GM19468 (cell line): ENCODE measurements around the gene SNAP29.
"Not testable (repeated sequence)": the region's sequence is repeated elsewhere in the genome, so short reads cannot be mapped to it uniquely, and the experiment has no call there.

ENCODE experiments used
- ATAC-seq: cut with Tn5 transposase; IDR thresholded peaks from one replicate; pipeline ENCODE4 v1.9.1; 2021; ENCODE audit warnings: mild to moderate bottlenecking, moderate library complexity, moderate number of reproducible peaks; ENCODE audit not compliant: unreplicated experiment; ENCODE audit errors: extremely low read depth

The SNAP29 gene

DNA sequence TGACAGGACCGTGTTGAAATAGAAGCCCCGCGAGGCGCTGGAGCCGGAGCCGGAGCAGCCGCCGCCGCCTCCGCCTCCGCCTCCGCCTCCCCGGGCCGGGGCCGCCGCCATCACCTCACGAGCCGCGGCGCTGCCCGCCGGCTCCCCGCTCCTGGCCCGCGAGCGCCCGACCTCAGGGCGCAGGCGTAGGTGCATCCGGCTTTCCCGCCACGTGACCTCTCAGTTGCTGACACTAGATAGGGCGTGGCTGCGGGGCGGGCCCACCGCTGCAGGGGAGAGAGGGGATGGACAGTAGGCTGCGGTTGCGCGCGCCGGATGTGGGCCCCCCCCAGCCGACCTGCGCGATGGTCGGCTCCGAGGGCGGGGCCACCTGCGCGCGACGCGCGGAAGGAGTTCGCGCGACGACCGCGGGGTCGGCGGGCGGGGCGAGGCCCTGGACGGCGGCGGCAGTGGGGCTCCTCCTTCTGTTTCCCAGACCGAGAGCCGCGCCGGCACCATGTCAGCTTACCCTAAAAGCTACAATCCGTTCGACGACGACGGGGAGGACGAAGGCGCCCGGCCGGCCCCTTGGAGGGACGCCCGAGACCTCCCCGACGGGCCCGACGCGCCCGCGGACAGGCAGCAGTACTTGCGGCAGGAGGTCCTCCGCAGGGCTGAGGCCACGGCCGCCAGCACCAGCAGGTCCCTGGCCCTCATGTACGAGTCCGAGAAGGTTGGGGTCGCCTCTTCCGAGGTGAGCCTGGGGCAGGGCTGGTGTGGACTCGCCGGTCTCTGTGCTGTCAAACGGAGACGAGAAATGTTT is at the start of gene SNAP29, which contains the start of gene PI4KA:
SNAP29 (plus strand) TSS at position 393 of the 802 bp plus-strand sequence; CDS start at position 497, 104 bp downstream.
PI4KA (minus strand) TSS at position 197 of the 802 bp plus-strand sequence; CDS start at position 111, 86 bp downstream.
- ATAC-seq: peak; percentile 91

DNA sequence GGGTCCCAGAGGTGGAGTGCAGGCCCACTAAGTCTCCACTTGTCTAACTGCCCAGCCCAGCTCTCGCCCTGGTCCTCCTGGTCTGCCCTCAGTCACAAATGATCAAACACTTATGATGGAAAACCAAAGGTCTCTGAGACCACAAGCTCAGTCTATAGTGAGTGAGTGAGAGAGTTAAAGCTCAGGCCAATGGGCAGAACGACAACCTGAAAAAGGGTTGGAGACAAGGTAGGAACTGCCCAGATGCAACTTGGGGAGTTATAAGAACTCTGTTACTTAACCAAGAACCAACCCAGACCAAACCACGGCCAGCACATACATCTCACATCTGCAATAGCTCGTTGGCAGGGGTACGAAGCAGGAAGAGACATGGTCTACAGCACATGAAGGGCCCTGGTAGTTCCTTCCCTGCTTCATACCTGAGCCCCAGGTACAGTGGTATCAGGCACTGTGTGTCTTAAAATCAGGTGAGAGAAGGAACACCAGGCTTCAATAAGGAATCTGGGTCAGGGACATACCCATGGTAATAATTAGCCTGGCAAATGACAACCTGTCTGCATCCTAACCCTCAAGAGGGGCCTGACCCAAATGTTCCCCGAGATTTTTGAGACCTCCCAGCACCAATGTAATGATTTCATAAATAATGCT is 49.1 kb upstream of the SNAP29 start:
- no peak for ATAC-seq

DNA sequence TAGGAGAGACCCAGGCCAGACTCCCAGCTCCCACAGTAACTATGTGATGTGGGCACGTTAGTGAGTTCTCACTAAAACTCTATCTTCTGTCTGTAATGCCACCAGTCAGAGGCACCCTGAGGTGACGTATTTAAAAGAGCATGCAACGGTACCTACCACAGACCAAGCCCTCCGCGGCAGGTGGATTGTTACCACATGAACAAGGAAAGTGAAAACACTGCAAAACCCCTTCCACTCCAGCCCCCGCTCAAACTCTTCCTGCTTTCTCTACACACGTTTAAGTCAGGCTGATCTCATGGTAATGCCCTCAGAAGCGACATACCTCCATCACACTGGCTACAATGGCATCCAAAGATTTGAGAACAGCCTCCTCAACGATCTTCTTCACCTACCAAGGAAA is 48.2 kb upstream of the SNAP29 start:
- no peak for ATAC-seq

DNA sequence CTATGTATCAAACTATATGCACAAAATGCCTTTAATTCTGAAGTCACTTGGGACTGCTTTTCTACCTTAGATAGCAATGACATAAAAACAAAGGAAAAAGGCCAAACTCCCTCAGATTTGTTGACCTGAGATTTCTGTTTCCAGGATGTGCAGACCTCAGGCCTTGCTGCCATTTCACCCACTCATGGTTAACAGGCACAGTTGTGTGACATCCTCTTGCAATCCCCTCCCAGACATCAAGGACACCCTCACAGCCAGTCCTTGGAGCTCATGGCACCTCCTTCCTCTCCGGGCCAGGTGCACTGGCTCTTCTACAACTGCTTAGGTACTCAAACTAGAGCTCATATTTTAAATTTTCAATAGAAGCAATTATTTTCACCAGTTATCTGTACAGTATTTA is 47.6 kb upstream of the SNAP29 start:
- ATAC-seq: no peak

DNA sequence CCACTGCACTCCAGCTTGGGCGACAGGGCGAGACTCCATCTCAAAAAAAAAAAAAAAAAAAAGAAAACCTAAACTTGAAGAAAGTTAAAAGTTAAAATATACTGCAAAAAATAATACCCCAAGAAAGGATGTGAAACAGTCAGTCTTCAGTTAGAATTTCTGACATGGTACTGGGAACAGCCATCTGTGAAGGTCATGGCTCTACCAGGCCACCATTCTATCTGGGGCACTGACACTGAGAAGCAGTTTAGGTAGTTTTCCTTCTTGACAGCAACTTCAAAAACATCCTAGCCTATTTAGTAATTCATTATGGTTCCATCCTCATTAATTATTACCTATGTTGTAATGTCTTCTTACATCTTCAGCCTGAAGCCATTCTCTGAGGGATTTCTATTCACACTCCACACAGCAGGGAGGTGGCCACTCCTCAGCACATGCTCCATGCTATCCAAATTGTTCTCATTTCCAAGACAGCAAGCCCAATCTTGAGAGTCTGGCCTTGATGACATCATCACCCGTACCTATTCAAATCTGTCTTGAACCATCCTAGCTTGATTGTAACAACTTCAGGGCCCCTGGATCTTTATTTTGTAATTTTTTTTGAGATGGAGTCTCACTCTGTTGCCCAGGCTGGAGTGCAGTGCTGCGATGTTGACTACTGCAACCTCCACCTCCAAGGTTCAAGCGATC is 46.7 kb upstream of the SNAP29 start:
- ATAC-seq: no peak

DNA sequence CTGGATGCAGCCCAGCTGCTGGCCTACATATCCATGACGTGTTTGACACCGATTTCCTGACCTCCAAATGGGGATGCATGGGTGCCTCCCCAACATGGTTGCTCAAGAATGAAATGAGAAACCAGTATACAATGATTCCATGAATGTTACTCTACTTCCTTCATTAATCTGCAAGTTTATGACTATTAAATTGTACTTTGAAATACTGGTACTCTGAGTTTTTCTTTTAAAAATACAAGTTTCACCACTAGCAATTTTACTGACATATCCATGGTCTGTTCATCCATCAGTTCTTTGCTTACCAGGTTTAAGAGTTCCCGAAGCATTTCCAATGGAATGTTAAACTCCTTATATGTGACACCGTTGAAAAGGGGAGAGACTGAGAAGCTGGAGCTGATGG is 45.8 kb upstream of the SNAP29 start:
- no peak for ATAC-seq

DNA sequence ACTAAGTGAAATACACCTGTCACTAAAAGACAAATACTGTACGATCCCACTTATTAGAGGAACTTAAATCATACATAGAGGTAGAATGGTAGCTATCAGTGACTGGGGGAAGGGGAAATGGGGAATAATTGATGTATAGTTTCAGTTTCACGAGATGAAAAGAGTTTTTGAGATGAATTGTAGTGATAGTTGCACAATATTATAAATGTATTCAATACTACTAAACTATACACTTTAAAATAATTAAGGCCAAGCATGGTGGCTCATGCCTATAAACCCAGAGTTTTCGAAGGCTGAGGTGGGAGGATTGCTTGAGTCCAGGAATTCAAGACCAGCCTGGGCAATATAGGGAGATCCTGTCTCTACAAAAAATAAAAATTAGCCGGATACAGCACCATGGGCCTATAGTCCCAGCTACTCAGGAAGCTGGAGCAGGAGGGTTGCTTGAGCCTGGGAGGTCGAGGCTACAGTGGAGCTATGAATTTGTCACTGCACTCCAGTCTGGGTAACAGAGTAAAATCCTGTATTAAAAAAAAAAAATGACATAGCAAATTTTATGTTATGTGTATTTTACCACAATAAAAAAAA is 44.5 kb upstream of the SNAP29 start:
- ATAC-seq: no peak

DNA sequence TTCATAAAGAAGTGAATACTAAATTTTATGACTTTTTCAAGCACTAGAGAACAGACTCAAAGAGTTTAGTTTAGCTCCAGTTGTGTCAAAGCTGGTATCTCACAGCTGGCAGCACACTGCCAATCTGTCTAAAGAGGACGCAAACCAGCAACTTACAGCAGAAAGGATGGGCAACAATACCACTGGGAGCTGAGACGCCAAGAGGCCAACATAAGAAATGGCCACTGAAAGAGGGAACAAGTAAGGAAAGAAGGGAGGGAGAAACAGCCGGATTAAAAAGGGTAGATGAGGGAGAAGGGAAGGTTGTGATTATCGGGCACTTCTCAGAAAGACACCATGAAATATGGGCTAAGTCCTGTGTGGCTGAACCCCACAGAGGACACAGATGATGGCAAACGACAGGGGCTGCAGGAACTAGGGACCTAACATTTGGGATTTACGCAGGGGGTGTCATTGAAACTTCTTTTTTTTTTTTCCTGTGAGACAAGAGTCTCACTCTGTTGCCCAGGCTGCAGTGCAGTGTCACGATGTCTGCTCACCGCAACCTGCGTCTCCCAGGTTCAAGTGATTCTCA is 43.2 kb upstream of the SNAP29 start:
- no peak for ATAC-seq

DNA sequence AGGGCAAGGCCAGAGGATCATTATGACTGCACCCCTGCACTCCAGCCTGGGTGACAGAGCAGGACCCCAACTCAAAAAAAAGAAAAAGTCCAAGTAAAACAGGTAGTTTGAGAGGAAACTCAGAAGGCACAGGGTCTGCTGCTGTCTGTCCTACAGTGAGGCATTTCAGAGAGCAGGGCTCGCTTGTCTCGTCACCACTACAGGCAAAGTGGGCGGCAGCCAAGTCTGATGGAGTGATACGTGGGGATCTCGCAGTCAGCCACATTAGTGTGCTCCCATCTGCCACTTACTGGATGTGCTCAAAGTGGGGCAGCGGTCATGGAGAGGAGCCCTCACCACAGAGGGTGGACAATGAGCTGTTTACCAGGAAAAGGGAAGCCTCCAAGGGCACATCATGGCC is 42.2 kb upstream of the SNAP29 start:
- ATAC-seq: no peak

DNA sequence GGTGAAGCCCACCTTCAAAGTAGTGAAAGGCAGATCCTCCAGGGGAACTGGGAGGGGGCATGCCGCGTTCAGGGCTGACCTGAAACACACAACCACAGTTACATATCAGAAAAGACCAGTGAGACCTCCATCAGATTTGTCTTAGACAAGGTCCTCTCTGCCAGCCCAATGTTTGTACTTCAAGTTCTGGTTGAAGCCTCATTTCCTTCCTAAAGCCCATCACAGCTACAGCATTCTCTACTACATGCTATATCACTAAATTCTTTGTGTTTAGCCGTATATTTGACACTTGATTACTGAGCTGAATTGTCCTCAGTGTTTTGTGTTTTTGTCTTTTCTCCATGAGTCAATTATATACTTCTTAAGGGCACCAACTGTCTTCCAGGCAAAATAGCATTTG is 40.3 kb upstream of the SNAP29 start:
- ATAC-seq: no peak

DNA sequence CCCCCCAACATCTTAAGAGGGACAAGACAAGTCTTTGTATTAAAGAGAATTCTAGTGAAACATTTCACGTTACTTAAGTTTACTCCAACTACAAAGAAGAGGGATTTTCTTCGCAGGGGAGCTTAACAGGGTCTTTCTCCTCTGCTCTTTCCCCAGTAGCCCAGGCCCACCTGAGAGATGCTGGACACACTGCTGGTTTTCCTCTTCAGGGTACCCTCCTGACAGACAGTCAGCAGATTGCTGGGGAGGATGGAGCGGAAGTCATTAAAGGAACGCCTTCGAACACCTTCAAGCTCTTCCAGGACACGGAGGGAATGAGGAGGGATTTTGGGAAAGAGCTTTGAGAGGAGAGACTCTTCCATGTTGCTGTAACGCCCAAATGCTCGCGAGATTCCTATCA is 39.3 kb upstream of the SNAP29 start:
- ATAC-seq: no peak

DNA sequence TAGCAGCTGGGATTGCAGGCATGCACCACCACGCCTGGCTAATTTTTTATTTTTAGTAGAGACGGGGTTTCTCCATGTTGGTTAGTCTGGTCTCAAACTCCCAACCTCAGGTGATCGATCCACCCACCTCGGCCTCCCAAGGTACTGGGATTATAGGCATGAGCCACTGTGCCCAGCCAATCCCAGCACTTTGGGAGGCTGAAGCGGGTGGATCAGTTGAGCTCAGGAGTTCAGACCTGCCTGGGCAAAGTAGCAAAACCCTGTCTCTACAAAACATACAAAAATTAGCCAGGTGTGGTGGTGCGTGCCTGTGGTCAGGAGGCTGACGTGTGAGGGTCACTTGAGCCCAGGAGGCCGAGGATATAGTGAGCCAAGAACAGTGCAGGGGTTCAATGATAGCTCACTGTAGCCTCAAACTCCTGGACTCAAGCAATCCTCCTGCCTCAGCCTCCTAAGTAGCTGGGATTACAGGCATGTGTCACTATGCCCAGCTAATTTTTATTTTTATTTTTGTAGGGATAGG is 37.0 kb upstream of the SNAP29 start:
- ATAC-seq: not testable (repeated sequence)

DNA sequence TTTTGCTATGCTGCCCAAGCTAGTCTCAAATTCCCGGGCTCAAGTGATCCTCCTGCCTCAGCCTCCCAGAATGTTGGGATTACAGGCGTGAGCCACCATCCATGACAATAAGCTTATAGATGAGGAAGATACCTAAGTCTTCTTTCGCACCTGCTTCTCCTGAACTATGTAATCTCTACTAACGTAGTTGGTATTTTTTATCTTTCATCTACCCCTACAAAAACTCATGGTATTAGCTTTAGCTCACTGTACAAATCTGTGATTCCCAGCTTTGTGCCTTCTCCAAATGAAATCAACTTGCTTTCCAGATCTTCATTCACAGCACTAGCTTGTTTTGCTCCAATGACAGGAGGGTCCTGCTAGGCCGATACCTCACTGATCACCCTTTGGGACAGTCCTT is 36.6 kb upstream of the SNAP29 start:
- no peak for ATAC-seq

DNA sequence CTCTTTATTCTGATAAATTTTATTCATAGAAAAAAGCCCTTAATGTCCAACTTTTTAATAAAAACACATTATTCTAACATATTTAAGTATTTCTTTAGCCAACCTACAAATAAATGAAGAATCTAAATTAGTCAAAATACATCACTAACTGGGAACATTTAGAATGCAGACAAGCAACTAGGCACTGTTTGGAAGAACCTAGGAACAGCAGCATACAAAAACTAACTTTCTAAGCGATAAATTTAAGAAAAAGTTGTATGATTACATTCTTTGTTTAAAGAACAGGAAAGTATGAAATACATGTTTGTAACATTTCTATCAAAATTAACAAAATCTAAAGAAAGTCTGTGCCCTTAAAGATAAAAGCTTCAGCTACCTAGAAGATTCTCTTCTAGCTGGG is 35.5 kb upstream of the SNAP29 start:
- ATAC-seq: no peak

DNA sequence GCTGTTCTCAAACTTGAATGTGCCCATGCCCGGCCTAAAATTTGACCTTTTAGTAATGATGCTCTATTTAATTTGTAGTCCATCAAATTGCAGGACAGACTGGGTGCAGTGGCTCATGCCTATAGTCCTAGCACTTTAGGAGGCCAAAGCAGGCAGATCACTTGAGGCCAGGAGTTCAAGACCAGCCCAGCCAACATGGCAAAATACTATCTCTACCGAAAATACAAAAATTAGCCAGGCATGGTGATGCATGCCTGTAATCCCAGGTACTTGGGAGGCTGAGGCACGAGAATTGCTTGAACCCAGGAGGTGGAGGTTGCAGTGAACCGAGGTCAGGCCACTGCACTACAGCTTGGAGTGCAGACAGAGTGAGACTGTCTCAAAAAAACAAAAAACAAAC is 33.6 kb upstream of the SNAP29 start:
- not testable (repeated sequence) for ATAC-seq

DNA sequence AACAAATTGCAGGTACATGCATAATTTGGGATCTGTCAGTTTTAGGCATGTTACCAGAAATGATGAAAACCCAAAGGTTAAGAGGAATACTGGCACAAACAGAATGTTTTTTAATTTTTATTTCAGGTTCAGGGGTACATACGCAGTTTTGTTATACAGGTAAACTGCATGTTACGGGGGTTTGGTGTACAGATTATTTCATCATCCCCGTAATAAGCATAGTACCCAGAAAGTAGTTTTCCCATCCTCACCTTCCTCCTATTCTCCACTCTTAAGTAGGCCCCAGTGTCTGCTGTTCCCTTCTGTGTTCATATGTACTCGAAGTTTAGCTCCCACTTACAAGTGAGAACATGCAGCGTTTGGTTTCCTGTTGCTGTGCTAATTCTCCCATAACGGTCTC is 33.2 kb upstream of the SNAP29 start:
- no peak for ATAC-seq

DNA sequence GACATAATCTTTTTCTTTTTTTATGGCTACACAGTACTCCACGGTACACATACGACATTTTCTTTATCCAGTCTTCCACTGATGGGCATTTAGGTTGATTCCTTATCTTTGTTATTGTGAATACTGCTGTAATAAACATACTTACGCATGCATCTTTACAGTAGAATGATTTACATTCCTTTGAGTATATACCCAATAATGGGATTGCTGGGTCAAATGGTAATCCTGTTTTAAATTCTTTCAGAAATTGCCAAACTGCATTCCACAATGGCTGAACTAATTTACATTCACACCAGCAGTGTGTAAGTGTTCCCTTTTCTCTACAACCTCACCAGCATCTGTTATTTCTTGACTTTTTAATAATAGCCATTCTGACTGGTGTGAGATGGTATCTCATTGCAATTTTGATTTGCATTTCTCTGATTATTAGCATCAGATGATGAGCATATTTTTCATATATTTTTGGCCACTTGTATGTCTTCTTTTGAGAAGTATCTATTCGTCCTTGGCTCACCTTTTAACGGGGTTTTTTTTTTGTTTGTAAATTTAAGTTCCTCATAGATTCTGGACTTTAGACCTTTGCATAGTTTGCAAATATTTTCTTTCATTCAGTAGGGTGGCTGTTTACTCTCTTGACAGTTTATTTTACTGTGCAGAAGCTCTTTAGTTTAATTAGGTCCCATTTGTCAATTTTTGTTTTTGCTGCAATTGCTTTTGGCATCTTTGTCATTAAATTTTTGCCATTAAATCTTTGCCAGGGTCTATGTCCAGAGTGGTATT is 32.2 kb upstream of the SNAP29 start:
- ATAC-seq: not testable (repeated sequence)

DNA sequence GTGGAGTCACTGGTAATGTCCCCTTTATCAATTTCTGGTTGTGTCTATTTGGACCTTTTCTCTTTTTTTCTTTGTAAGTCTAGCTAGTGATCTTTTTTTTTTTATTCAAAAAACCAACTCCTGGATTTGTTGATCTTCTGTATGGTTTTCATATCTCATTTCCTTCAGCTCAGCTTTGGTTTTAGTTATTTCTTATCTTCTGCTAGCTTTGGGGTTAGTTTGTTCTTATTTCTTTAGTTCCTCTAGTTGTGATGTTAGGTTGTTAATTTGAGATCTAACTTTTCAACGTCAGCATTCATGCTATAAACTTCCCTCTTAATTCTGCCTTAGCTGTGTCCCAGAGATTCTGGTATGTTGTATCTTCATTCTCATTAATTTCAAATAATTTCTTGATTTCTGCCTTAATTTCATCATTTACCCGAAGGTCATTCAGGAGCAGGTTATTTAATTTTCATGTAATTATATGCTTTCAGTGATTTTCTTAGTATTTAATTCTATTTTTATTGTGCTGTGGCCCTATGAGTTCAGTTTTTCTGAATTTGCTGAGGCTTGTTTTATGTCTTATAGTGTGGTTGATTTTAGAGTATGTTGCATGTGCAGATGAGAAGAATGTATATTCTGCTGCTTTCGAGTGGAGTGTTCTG is 29.2 kb upstream of the SNAP29 start:
- ATAC-seq: no peak

DNA sequence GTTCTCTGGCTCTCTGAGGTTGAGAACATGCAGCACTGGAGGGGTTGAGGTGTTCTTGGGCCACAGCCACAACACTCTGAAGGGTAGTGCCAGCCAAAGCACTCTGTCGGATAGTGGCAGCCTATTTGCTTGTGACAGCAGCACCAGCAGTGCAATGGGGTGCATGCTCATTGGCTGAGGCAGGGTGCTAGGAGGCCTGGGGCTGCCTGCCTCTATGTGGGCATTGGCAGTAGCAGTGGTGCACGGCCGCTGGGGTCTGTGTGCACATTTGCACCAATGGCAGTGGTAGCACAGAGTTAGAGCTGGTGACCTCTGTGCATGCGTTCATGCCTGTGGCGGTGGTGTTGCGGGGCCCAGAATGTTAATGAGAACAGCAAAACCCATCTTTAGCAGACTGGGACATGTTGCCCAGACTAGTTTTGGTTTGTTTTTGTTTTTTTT is 25.6 kb upstream of the SNAP29 start:
- no peak for ATAC-seq
